CD14-positive monocyte (primary cell): Measurements from ENCODE around the gene CDH13. TPM values are rescaled to one million over a fixed set of nuclear protein-coding genes. Genes with fewer than 3 reads are reported as not detected.

Source experiments
- DNase-seq, 3 donors: peaks; one replicate each; pipeline ENCODE4 v3.0.0-alpha.2; 2011 to 2022
- H2AFZ ChIP-seq: 2 replicates; pipeline ENCODE4 v1.6.0; 2012; ENCODE audit warnings: mild to moderate bottlenecking, low read depth, low read length, inconsistent platforms; ENCODE audit not compliant: insufficient read depth, poor library complexity, severe bottlenecking
- H3K27ac ChIP-seq, 2 donors: 1 replicate in 1 of 2; 2 replicates in 1 of 2; pipeline ENCODE4 v1.5.1; 2012 to 2013; ENCODE audit warnings: low read length in 2 of 2, control low read depth in 1 of 2, inconsistent platforms in 1 of 2, low read depth in 1 of 2, mild to moderate bottlenecking in 1 of 2
- H3K27me3 ChIP-seq, 2 donors: one replicate each; pipeline versions ENCODE4 v1.6.0 to v1.6.1; 2011 to 2013; ENCODE audit warnings: low read length in 2 of 2; ENCODE audit not compliant: control insufficient read depth in 2 of 2, insufficient read depth in 2 of 2
- H3K36me3 ChIP-seq, 2 donors: replicated peaks in 1 of 2; 1 replicate in 1 of 2; 2 replicates in 1 of 2; pipeline versions ENCODE4 v1.5.1 to v1.6.1; 2012 to 2013; ENCODE audit warnings: low read length in 2 of 2, control low read depth in 1 of 2, inconsistent platforms in 1 of 2, mild to moderate bottlenecking in 1 of 2; ENCODE audit not compliant: insufficient read depth in 2 of 2, control insufficient read depth in 1 of 2
- H3K4me1 ChIP-seq, 2 donors: 1 replicate in 1 of 2; 2 replicates in 1 of 2; pipeline versions ENCODE4 v1.5.1 to v1.6.1; 2012 to 2013; ENCODE audit warnings: low read length in 2 of 2, control low read depth in 1 of 2, inconsistent platforms in 1 of 2, mild to moderate bottlenecking in 1 of 2, moderate library complexity in 1 of 2; ENCODE audit not compliant: insufficient read depth in 2 of 2, control insufficient read depth in 1 of 2
- H3K4me2 ChIP-seq: replicated peaks from 2 replicates; pipeline ENCODE3; 2012; ENCODE audit warnings: low read length, moderate library complexity, mild to moderate bottlenecking; ENCODE audit not compliant: poor library complexity, severe bottlenecking; ENCODE audit errors: extremely low read depth
- H3K4me3 ChIP-seq, 3 experiments: fragments of 200-600 bp in 1 of 3; sonication (generic) in 1 of 3; replicated peaks in 1 of 3; 1 replicate in 2 of 3; 2 replicates in 1 of 3; pipeline ENCODE4 v1.5.1; 2011 to 2013; ENCODE audit warnings: low read length in 3 of 3, mild to moderate bottlenecking in 3 of 3, control low read depth in 2 of 3, low read depth in 2 of 3, inconsistent platforms in 1 of 3, moderate library complexity in 1 of 3
- H3K79me2 ChIP-seq: 2 replicates; pipeline ENCODE4 v1.6.0; 2012; ENCODE audit warnings: mild to moderate bottlenecking, control low read depth, inconsistent platforms, low read length, moderate library complexity; ENCODE audit not compliant: insufficient read depth
- H3K9ac ChIP-seq: 2 replicates; pipeline ENCODE4 v1.6.0; 2017; ENCODE audit warnings: low read length, mild to moderate bottlenecking; ENCODE audit not compliant: insufficient read depth, poor library complexity, severe bottlenecking
- H3K9me3 ChIP-seq, 2 donors: replicated peaks in 1 of 2; 1 replicate in 1 of 2; 2 replicates in 1 of 2; pipeline versions ENCODE4 v1.5.1 to v1.6.1; 2012 to 2013; ENCODE audit warnings: low read length in 2 of 2, control low read depth in 1 of 2; ENCODE audit not compliant: control insufficient read depth in 1 of 2, insufficient read depth in 1 of 2
- H4K20me1 ChIP-seq: 2 replicates; pipeline ENCODE4 v1.6.0; 2012; ENCODE audit warnings: mild to moderate bottlenecking, low read length, control low read depth, moderate library complexity; ENCODE audit not compliant: insufficient read depth
- H3K27ac Mint-ChIP-seq, 7 donors: one replicate each; pipeline ENCODE4 v1.8.0; 2020; ENCODE audit warnings: mild to moderate bottlenecking in 7 of 7, mixed read lengths in 7 of 7, moderate library complexity in 6 of 7, inconsistent platforms in 2 of 7
- H3K27me3 Mint-ChIP-seq, 3 donors: one replicate each; pipeline ENCODE4 v1.8.0; 2021 to 2022; ENCODE audit warnings: low read depth in 3 of 3, mild to moderate bottlenecking in 3 of 3, mixed read lengths in 3 of 3, moderate library complexity in 3 of 3, inconsistent platforms in 1 of 3
- H3K36me3 Mint-ChIP-seq, 2 donors: one replicate each; pipeline ENCODE4 v1.8.0; 2020; ENCODE audit warnings: mixed read lengths in 2 of 2, inconsistent platforms in 1 of 2, mild to moderate bottlenecking in 1 of 2
- H3K4me1 Mint-ChIP-seq: one replicate; pipeline ENCODE4 v1.8.0; 2020; ENCODE audit warnings: mild to moderate bottlenecking, mixed read lengths
- H3K4me3 Mint-ChIP-seq, 2 donors: one replicate each; pipeline ENCODE4 v1.8.0; 2020; ENCODE audit warnings: mild to moderate bottlenecking in 2 of 2, mixed read lengths in 2 of 2, moderate library complexity in 1 of 2
- H3K9me3 Mint-ChIP-seq, 7 donors: one replicate each; pipeline ENCODE4 v1.8.0; 2020 to 2022; ENCODE audit warnings: mixed read lengths in 7 of 7, mild to moderate bottlenecking in 6 of 7, moderate library complexity in 6 of 7, inconsistent platforms in 2 of 7
- WGBS: methylation state at CpG from one replicate; pipeline ENCODE4 v1.1.5; 2013; ENCODE audit warnings: missing lambda C conversion rate; ENCODE audit not compliant: insufficient coverage; 5-methylcytosine and 5-hydroxymethylcytosine counted together
- intact Hi-C, 2 donors: fragments of 100-400 bp; cut with micrococcal nuclease; formaldehyde crosslinking; loops; one replicate each; pipeline versions ENCODE4 v1.15.0 to v1.15.1; 2023
- polyA plus RNA-seq, 3 donors: library from polyadenylated mRNA; depleted of rRNA in 1 of 3; unstranded in 2 of 3; stranded (reverse) in 1 of 3; fragments of 300-500 nt in 2 of 3; fragments of >200 nt in 1 of 3; fragmentation: Illumina TruSeq in 2 of 3; gene quantifications; 1 replicate in 2 of 3; 2 replicates in 1 of 3; pipeline ENCODE4 v1.2.3, GENCODE V29; 2012 to 2021
- TF ChIP-seq, protein P1 (sequence below): fragments of 200-600 bp; IDR thresholded peaks from one replicate; pipeline ENCODE4 v1.8.0; 2022; ENCODE audit warnings: antibody characterized with exemption, mild to moderate bottlenecking

Gene CDH13
- polyA plus RNA-seq, 3 donors = 0.13 to 0.19 TPM; not detected in 1

DNA sequence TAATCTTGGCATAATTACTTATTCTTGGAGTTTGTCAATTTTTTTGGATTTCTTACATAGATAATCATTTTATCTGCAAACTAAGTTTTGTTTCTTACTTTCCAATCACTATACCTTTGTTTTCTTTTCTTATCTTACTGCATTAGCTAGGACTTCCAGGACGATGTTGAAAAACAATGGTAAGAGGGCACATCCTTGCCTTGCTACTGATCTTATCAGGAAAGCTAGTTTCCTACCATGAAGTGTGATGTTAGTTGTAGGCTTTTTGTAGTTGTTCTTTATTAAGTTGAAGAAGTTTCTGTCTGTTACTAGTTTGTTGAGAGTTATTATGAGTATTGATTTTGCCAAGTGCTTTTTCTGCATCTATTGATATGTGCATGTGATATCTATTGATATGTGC lies 31.0 kb downstream of the CDH13 start:
- no peaks in the 10 kb centered on the region for H4K20me1 ChIP-seq
- Mint-ChIP-seq H3K36me3 (no peaks in the 10 kb centered on the region), H3K9me3 (peaks cover 0 to 5% (median 0%) of the 10 kb centered on the region in 7 donors), H3K4me1 (no peaks in the 10 kb centered on the region), H3K27ac (no peak overlapping the region), H3K4me3 (no peak overlapping the region), H3K27me3 (peaks cover 7 to 8% (median 7%) of the 10 kb centered on the region in 3 donors)
- H3K9me3 ChIP-seq = no peaks in the 10 kb centered on the region
- H2AFZ ChIP-seq = no peak overlapping the region
- H3K36me3 ChIP-seq = no peaks in the 10 kb centered on the region
- intact Hi-C loops = no loop called here
- H3K4me1 ChIP-seq = no peaks in the 10 kb centered on the region
- TF ChIP-seq, protein P1, sequence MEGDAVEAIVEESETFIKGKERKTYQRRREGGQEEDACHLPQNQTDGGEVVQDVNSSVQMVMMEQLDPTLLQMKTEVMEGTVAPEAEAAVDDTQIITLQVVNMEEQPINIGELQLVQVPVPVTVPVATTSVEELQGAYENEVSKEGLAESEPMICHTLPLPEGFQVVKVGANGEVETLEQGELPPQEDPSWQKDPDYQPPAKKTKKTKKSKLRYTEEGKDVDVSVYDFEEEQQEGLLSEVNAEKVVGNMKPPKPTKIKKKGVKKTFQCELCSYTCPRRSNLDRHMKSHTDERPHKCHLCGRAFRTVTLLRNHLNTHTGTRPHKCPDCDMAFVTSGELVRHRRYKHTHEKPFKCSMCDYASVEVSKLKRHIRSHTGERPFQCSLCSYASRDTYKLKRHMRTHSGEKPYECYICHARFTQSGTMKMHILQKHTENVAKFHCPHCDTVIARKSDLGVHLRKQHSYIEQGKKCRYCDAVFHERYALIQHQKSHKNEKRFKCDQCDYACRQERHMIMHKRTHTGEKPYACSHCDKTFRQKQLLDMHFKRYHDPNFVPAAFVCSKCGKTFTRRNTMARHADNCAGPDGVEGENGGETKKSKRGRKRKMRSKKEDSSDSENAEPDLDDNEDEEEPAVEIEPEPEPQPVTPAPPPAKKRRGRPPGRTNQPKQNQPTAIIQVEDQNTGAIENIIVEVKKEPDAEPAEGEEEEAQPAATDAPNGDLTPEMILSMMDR = no peak
- no peaks in the 10 kb centered on the region for H3K27me3 ChIP-seq
- DNase-seq = no peak
- H3K4me2 ChIP-seq = no peak overlapping the region
- 17% methylated on average over 1 of the region's 1 CpG for WGBS
- no peak overlapping the region for H3K27ac ChIP-seq
- no peak overlapping the region for H3K4me3 ChIP-seq
- H3K9ac ChIP-seq = no peak overlapping the region
- no peaks in the 10 kb centered on the region for H3K79me2 ChIP-seq

DNA sequence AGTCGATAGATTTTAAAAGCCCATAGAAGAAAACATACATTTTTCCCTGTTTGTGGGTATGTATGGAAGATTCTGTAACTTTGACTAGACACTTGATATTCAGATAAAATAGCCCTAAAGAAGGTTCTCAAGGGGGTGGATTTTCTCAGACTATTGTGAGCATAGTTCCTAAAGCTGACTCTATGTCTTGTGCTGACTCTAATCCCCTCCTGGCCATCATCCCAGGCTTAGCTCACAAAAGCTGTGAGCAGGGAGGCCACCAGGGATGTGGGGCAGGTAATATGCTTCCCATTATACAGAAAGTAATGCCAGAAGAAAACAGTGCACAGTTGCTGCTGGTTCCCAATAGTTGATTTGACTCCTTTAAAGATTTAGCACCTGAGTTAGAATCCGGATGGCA lies 32.0 kb downstream of the CDH13 start:
- Histone ChIP-seq H2AFZ (no peak overlapping the region), H3K4me3 (no peak overlapping the region), H3K27me3 (no peaks in the 10 kb centered on the region), H3K36me3 (no peaks in the 10 kb centered on the region), H3K27ac (no peak overlapping the region), H3K79me2 (no peaks in the 10 kb centered on the region), H3K4me2 (no peak overlapping the region), H4K20me1 (no peaks in the 10 kb centered on the region), H3K4me1 (no peaks in the 10 kb centered on the region), H3K9me3 (no peaks in the 10 kb centered on the region), H3K9ac (no peak overlapping the region)
- Mint-ChIP-seq H3K27ac (no peak overlapping the region), H3K27me3 (peaks cover 7 to 10% (median 8%) of the 10 kb centered on the region in 3 donors), H3K9me3 (peaks cover 0 to under 1% (median 0%) of the 10 kb centered on the region in 7 donors), H3K4me3 (no peak overlapping the region), H3K4me1 (no peaks in the 10 kb centered on the region), H3K36me3 (no peaks in the 10 kb centered on the region)
- intact Hi-C loops = no loop called here
- DNase-seq = no peak
- WGBS = no CpG with 5 or more reads among the region's 2 CpGs
- TF ChIP-seq, protein P1 = no peak
